Cardiac muscle cell (in vitro differentiated cells and primary cell): Measurements from ENCODE around the gene LYVE1. TPM values are rescaled to one million over a fixed set of nuclear protein-coding genes. Genes with fewer than 3 reads are reported as not detected.

ENCODE experiments used
- DNase-seq, 2 donors: peaks; one replicate each; pipeline versions ENCODE4 v3.0.0 to v3.0.0-alpha.2; 2010 to 2017; ENCODE audit warnings: low read depth in 1 of 2, low spot score in 1 of 2
- H3K27ac ChIP-seq: fragments of 200-600 bp; sonication (generic); 2 replicates; pipeline ENCODE4 v1.5.1; 2016
- H3K27me3 ChIP-seq: fragments of 200-600 bp; sonication (generic); 2 replicates; pipeline ENCODE4 v1.6.0; 2016; ENCODE audit warnings: control low read depth
- H3K36me3 ChIP-seq: fragments of 200-600 bp; sonication (generic); 2 replicates; pipeline ENCODE4 v1.5.1; 2016; ENCODE audit warnings: control low read depth
- H3K4me1 ChIP-seq: fragments of 200-600 bp; sonication (generic); 2 replicates; pipeline ENCODE4 v1.8.1; 2017; ENCODE audit warnings: low read depth, mild to moderate bottlenecking, mixed run types
- H3K4me3 ChIP-seq: fragments of 200-600 bp; sonication (generic); 2 replicates; pipeline ENCODE4 v1.5.1; 2016; ENCODE audit warnings: mild to moderate bottlenecking
- H3K9me3 ChIP-seq: fragments of 200-600 bp; sonication (generic); 2 replicates; pipeline ENCODE4 v1.5.1; 2017; ENCODE audit warnings: low read depth, mild to moderate bottlenecking, control low read depth
- CTCF ChIP-seq: IDR thresholded peaks from 2 replicates; pipeline ENCODE4 v1.5.1; 2012; ENCODE audit warnings: low read depth, mild to moderate bottlenecking, low read length
- polyA plus RNA-seq: library from polyadenylated mRNA; unstranded; fragments of >200 nt; fragmentation: Nextera tagmentation; extraction: Ambion mirVana; gene quantifications from 2 replicates; pipeline ENCODE4 v1.2.1, GENCODE V29; 2016
- total RNA-seq: library from RNA; depleted of rRNA; stranded (reverse); fragments of >200 nt; gene quantifications from 2 replicates; pipeline ENCODE4 v1.2.3, GENCODE V29; 2016

The LYVE1 gene
- total and polyA plus RNA-seq, 2 experiments from 2014 or later: not detected

DNA sequence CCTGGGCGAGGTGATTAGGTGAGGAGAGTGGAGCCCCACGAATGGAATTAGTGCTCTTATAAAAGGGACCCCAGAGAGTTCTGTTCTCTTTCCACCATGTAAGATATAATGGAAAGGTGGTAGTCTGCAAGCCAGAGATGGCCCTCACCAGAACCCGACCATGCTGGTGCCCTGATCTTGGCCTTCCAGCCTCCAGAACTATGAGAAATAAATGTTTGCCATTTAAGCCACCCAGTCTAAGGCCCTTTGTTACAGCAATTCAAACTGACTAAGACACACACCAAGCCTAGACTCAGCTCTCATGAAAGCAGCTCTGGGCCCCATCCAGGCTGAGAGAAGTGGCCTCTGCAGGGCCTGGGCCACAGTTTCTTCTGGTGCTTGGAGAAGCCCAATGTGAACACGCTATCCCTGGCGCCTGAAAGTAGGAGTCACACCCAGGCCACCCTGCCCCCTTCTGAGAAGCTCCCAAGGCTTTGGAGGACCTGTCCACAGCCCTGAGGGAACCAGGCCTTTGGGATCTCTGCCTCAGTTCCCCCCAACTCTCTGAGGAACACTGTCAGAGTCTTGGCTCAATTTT, 35.3 kb upstream of the LYVE1 start:
- no peak for TF ChIP-seq CTCF
- Histone ChIP-seq H3K27me3 (no peaks in the 10 kb centered on the region), H3K4me1 (peaks cover 3% of the 10 kb centered on the region), H3K36me3 (no peaks in the 10 kb centered on the region), H3K27ac (no peak overlapping the region), H3K4me3 (no peak overlapping the region), H3K9me3 (no peaks in the 10 kb centered on the region)
- DNase-seq: no peak

- Histone ChIP-seq H3K36me3 (no peaks in the 10 kb centered on the region), H3K9me3 (no peaks in the 10 kb centered on the region), H3K4me3 (no peak overlapping the region), H3K27me3 (no peaks in the 10 kb centered on the region), H3K4me1 (peaks cover 3% of the 10 kb centered on the region), H3K27ac (no peak overlapping the region)
- no peak for DNase-seq
- no peak for TF ChIP-seq CTCF
Observed at GRCh38 chr11:10602945-10603344, 34.5 kb upstream of the LYVE1 start.

GRCh38 chr11:10602366-10602765, 33.9 kb upstream of the LYVE1 start:
- H3K4me1 ChIP-seq: peaks cover 3% of the 10 kb centered on the region
- no peaks in the 10 kb centered on the region for H3K27me3 ChIP-seq
- no peak for TF ChIP-seq CTCF
- H3K27ac ChIP-seq: no peak overlapping the region
- no peaks in the 10 kb centered on the region for H3K36me3 ChIP-seq
- no peaks in the 10 kb centered on the region for H3K9me3 ChIP-seq
- DNase-seq: no peak
- no peak overlapping the region for H3K4me3 ChIP-seq

- no peak overlapping the region for H3K27ac ChIP-seq
- H3K4me1 ChIP-seq: peaks cover 3% of the 10 kb centered on the region
- no peaks in the 10 kb centered on the region for H3K9me3 ChIP-seq
- TF ChIP-seq CTCF: no peak
- no peaks in the 10 kb centered on the region for H3K36me3 ChIP-seq
- DNase-seq: no peak
- H3K27me3 ChIP-seq: no peaks in the 10 kb centered on the region
- no peak overlapping the region for H3K4me3 ChIP-seq
Observed at GRCh38 chr11:10601837-10602236, 33.4 kb upstream of the LYVE1 start.

DNA sequence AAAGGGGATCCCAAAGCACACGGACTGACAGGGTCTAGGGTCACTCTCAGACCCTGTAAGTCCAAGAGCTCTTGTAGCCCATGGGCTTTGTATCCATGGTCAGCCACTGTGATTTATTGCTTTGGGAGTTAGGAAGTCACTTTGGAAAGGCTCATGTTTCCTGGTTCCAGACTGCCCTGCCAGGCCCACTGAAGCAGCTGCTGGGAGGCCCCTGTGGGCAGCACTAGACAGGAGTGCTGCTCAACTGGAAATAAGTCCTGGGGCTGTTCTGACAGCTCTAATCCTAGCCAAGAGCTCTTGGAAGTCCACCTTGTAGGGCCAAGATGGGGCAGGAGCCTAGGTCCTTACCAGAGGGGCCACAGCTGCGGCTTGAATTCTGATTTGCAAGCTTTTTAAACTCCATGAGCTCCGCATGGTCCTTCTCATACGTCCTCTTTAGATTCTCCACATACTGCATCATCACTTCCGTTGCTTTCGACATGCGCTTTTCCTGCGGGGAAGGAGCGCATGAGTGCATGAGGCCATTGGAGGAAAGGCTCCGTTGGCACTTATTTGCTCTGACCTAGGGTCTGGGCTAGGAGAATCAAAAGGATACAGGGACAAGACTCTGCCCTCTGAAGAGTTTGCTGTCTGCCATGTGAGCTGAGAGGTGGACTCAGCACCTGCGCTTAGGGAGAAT, 32.2 kb upstream of the LYVE1 start:
- Histone ChIP-seq H3K4me3 (no peak overlapping the region), H3K9me3 (no peaks in the 10 kb centered on the region), H3K27me3 (no peaks in the 10 kb centered on the region), H3K4me1 (no peaks in the 10 kb centered on the region), H3K27ac (no peak overlapping the region), H3K36me3 (no peaks in the 10 kb centered on the region)
- TF ChIP-seq CTCF: no peak
- no peak for DNase-seq
